SK-N-MC (cell line): ENCODE measurements around the gene TOPORS.

Source experiments
- EZH2 ChIP-seq: fragments of 200-600 bp; sonication (generic); IDR thresholded peaks from one replicate; pipeline ENCODE4 v1.6.1; 2017; ENCODE audit warnings: antibody characterized with exemption
- POLR2AphosphoS5 ChIP-seq: IDR thresholded peaks from 2 replicates; pipeline ENCODE4 v1.6.1; 2012; ENCODE audit warnings: mild to moderate bottlenecking, low read depth, low read length, borderline replicate concordance

- TF ChIP-seq EZH2 (no peak), POLR2AphosphoS5 (no peak)
Measured at GRCh38 chr9:32596096-32596865, 43.9 kb upstream of the TOPORS start.
